DOHH2 (cell line): ENCODE results near the gene USP17L24.
"Not testable (repeated sequence)": the region's sequence is repeated elsewhere in the genome, so short reads cannot be mapped to it uniquely, and the experiment has no call there.

ENCODE experiments used
- H3F3A ChIP-seq: fragments of 200-600 bp; sonication (generic), shearing (Covaris generic); 2 replicates; pipeline ENCODE4 v1.6.0; 2016; ENCODE audit warnings: antibody characterized with exemption, mild to moderate bottlenecking; ENCODE audit not compliant: control insufficient read depth, insufficient read depth
- H3K27ac ChIP-seq: fragments of 200-600 bp; sonication (generic); 2 replicates; pipeline ENCODE4 v1.5.1; 2014; ENCODE audit warnings: low read depth, mild to moderate bottlenecking, low read length, moderate library complexity
- H3K27me3 ChIP-seq: fragments of 200-600 bp; sonication (generic); 2 replicates; pipeline ENCODE4 v1.6.1; 2014; ENCODE audit warnings: mild to moderate bottlenecking, low read length, mixed read lengths; ENCODE audit not compliant: control insufficient read depth
- H3K36me3 ChIP-seq: fragments of 200-600 bp; sonication (generic); 2 replicates; pipeline ENCODE4 v1.6.1; 2014; ENCODE audit warnings: mild to moderate bottlenecking, low read length, moderate library complexity, mixed read lengths; ENCODE audit not compliant: control insufficient read depth
- H3K4me1 ChIP-seq: fragments of 200-600 bp; sonication (generic); 2 replicates; pipeline ENCODE4 v1.6.1; 2014; ENCODE audit warnings: mild to moderate bottlenecking, low read length, mixed read lengths; ENCODE audit not compliant: control insufficient read depth
- H3K4me2 ChIP-seq: fragments of 200-600 bp; sonication (generic); 2 replicates; pipeline ENCODE4 v1.6.0; 2014; ENCODE audit warnings: mild to moderate bottlenecking, low read length, moderate library complexity
- H3K4me3 ChIP-seq: fragments of 200-600 bp; sonication (generic); 2 replicates; pipeline ENCODE4 v1.5.1; 2014; ENCODE audit warnings: mild to moderate bottlenecking, low read length, mixed read lengths
- H3K79me2 ChIP-seq: fragments of 200-600 bp; sonication (generic); 2 replicates; pipeline ENCODE4 v1.6.1; 2014; ENCODE audit warnings: mild to moderate bottlenecking, low read length, mixed read lengths; ENCODE audit not compliant: control insufficient read depth
- H3K9me2 ChIP-seq: fragments of 200-600 bp; sonication (generic); replicated peaks from 2 replicates; pipeline ENCODE4 v1.6.1; 2014; ENCODE audit warnings: mild to moderate bottlenecking, low read length, mixed read lengths; ENCODE audit not compliant: control insufficient read depth
- H3K9me3 ChIP-seq: fragments of 200-600 bp; sonication (generic); 2 replicates; pipeline ENCODE4 v1.6.1; 2014; ENCODE audit warnings: antibody characterized with exemption, low read length, mixed read lengths; ENCODE audit not compliant: control insufficient read depth, insufficient read depth
- H4K20me1 ChIP-seq: fragments of 200-600 bp; sonication (generic); 2 replicates; pipeline ENCODE4 v1.6.0; 2014; ENCODE audit warnings: low read depth, mild to moderate bottlenecking, antibody characterized with exemption, low read length, moderate library complexity; ENCODE audit not compliant: control insufficient read depth, insufficient read depth

Gene USP17L24

GRCh38 chr4:9324865-9325264 is at the start of gene USP17L24:
USP17L24 (plus strand) TSS chr4:9325165; CDS start chr4:9325165, 0 bp downstream.
- not testable (repeated sequence) for H3K4me3 ChIP-seq, H3K27ac ChIP-seq, H3K4me1 ChIP-seq, H3F3A ChIP-seq, H4K20me1 ChIP-seq, H3K4me2 ChIP-seq, H3K9me2 ChIP-seq, H3K9me3 ChIP-seq, H3K27me3 ChIP-seq, H3K79me2 ChIP-seq, H3K36me3 ChIP-seq

GRCh38 chr4:9324191-9324590 is 774 bp upstream of the USP17L24 start:
- H3K36me3 ChIP-seq, H3K27ac ChIP-seq, H4K20me1 ChIP-seq, H3K4me2 ChIP-seq, H3K4me3 ChIP-seq, H3K79me2 ChIP-seq, H3K9me3 ChIP-seq, H3K9me2 ChIP-seq, H3K27me3 ChIP-seq, H3F3A ChIP-seq, H3K4me1 ChIP-seq: not testable (repeated sequence)

- H3K27me3 ChIP-seq, H3K36me3 ChIP-seq: not testable (repeated sequence)
Observed at GRCh38 chr4:9329611-9330010, 4.6 kb downstream of the USP17L24 start, which contains the start of gene USP17L25. USP17L25 (plus strand) TSS chr4:9329911; CDS start chr4:9329911, 0 bp downstream.

GRCh38 chr4:9334358-9334757 is 9.4 kb downstream of the USP17L24 start, which contains the start of gene USP17L26:
USP17L26 (plus strand) TSS chr4:9334658; CDS start chr4:9334658, 0 bp downstream.
- not testable (repeated sequence) for H3K27ac ChIP-seq, H4K20me1 ChIP-seq, H3F3A ChIP-seq, H3K79me2 ChIP-seq, H3K4me3 ChIP-seq, H3K9me2 ChIP-seq, H3K4me2 ChIP-seq, H3K27me3 ChIP-seq, H3K36me3 ChIP-seq, H3K4me1 ChIP-seq, H3K9me3 ChIP-seq

More at GRCh38 chr4:9329611-9330010, 4.6 kb downstream of the USP17L24 start, which contains the start of gene USP17L25:
- not testable (repeated sequence) for H4K20me1 ChIP-seq, H3K27ac ChIP-seq, H3F3A ChIP-seq, H3K9me3 ChIP-seq, H3K4me2 ChIP-seq, H3K9me2 ChIP-seq, H3K4me1 ChIP-seq, H3K79me2 ChIP-seq, H3K4me3 ChIP-seq

- H3K9me3 ChIP-seq, H3K27ac ChIP-seq, H3K4me1 ChIP-seq, H3K4me2 ChIP-seq, H3F3A ChIP-seq, H3K36me3 ChIP-seq, H4K20me1 ChIP-seq, H3K79me2 ChIP-seq, H3K9me2 ChIP-seq, H3K4me3 ChIP-seq, H3K27me3 ChIP-seq: not testable (repeated sequence)
Observed at GRCh38 chr4:9339103-9339502, 14.1 kb downstream of the USP17L24 start, which contains the start of gene USP17L5. USP17L5 (plus strand) TSS chr4:9339403; CDS start chr4:9339403, 0 bp downstream.

GRCh38 chr4:9343848-9344247 is 18.9 kb downstream of the USP17L24 start, which contains the start of gene USP17L27:
USP17L27 (plus strand) TSS chr4:9344148; CDS start chr4:9344148, 0 bp downstream.
- not testable (repeated sequence) for H4K20me1 ChIP-seq, H3F3A ChIP-seq, H3K9me3 ChIP-seq, H3K36me3 ChIP-seq, H3K4me1 ChIP-seq, H3K4me2 ChIP-seq, H3K27me3 ChIP-seq, H3K27ac ChIP-seq, H3K9me2 ChIP-seq, H3K4me3 ChIP-seq, H3K79me2 ChIP-seq

GRCh38 chr4:9348593-9348992 is 23.6 kb downstream of the USP17L24 start, which contains the start of gene USP17L28:
USP17L28 (plus strand) TSS chr4:9348893; CDS start chr4:9348893, 0 bp downstream.
- H3K27ac ChIP-seq, H3K4me2 ChIP-seq, H3K4me1 ChIP-seq, H4K20me1 ChIP-seq, H3K36me3 ChIP-seq, H3K79me2 ChIP-seq, H3F3A ChIP-seq, H3K4me3 ChIP-seq, H3K27me3 ChIP-seq, H3K9me3 ChIP-seq, H3K9me2 ChIP-seq: not testable (repeated sequence)

GRCh38 chr4:9350866-9351265 is 25.9 kb downstream of the USP17L24 start:
- H3K4me3 ChIP-seq, H4K20me1 ChIP-seq, H3K9me2 ChIP-seq, H3K79me2 ChIP-seq, H3F3A ChIP-seq, H3K27me3 ChIP-seq, H3K9me3 ChIP-seq, H3K27ac ChIP-seq, H3K4me2 ChIP-seq, H3K4me1 ChIP-seq, H3K36me3 ChIP-seq: not testable (repeated sequence)
